Loucy (cell line): Measurements from ENCODE around the gene GRIK2.

Experiments used
- EZH2phosphoT487 ChIP-seq: fragments of 200-600 bp; IDR thresholded peaks from 2 replicates; pipeline ENCODE4 v1.6.1; 2018; ENCODE audit warnings: antibody characterized with exemption, mild to moderate bottlenecking, moderate library complexity, borderline replicate concordance
- TF ChIP-seq, protein P1 (sequence below): fragments of 200-600 bp; sonication (generic); conservative IDR thresholded peaks from 2 replicates; pipeline ENCODE4 v1.5.1; 2014; ENCODE audit warnings: mild to moderate bottlenecking, antibody characterized with exemption, low read length

- no peak for TF ChIP-seq EZH2phosphoT487
- TF ChIP-seq, protein P1, sequence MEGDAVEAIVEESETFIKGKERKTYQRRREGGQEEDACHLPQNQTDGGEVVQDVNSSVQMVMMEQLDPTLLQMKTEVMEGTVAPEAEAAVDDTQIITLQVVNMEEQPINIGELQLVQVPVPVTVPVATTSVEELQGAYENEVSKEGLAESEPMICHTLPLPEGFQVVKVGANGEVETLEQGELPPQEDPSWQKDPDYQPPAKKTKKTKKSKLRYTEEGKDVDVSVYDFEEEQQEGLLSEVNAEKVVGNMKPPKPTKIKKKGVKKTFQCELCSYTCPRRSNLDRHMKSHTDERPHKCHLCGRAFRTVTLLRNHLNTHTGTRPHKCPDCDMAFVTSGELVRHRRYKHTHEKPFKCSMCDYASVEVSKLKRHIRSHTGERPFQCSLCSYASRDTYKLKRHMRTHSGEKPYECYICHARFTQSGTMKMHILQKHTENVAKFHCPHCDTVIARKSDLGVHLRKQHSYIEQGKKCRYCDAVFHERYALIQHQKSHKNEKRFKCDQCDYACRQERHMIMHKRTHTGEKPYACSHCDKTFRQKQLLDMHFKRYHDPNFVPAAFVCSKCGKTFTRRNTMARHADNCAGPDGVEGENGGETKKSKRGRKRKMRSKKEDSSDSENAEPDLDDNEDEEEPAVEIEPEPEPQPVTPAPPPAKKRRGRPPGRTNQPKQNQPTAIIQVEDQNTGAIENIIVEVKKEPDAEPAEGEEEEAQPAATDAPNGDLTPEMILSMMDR: peak; percentile 25; the same call in 1 of the 2 replicates
Observed at GRCh38 chr6:101397199-101397598, 3.7 kb downstream of the GRIK2 start.
